MG63 (cell line): ENCODE measurements around the gene IL13. TPM values are rescaled to one million over a fixed set of nuclear protein-coding genes. Genes with fewer than 3 reads are reported as not detected.
"Not testable (repeated sequence)": the region's sequence is repeated elsewhere in the genome, so short reads cannot be mapped to it uniquely, and the experiment has no call there.

Experiments
- DNase-seq: peaks from one replicate; pipeline ENCODE4 v3.0.0-alpha.2; 2020
- H3K27me3 ChIP-seq: fragments of 250-450 bp; sonication (Bioruptor Pico); 2 replicates; pipeline ENCODE4 v1.5.1; 2020; ENCODE audit warnings: mild to moderate bottlenecking, moderate library complexity
- H3K36me3 ChIP-seq: fragments of 250-450 bp; sonication (Bioruptor Pico); 2 replicates; pipeline ENCODE4 v1.5.1; 2020; ENCODE audit warnings: mild to moderate bottlenecking, moderate library complexity
- H3K4me3 ChIP-seq: fragments of 250-450 bp; sonication (Bioruptor Pico); 2 replicates; pipeline ENCODE4 v1.5.1; 2020; ENCODE audit warnings: mild to moderate bottlenecking, moderate library complexity
- H3K9me3 ChIP-seq: fragments of 250-450 bp; sonication (Bioruptor Pico); 2 replicates; pipeline ENCODE4 v1.5.1; 2020; ENCODE audit warnings: mild to moderate bottlenecking, moderate library complexity
- total RNA-seq: library from RNA; depleted of rRNA; stranded (reverse); fragments of >200 nt; shearing (Covaris generic); gene quantifications from 2 replicates; pipeline ENCODE4 v1.2.3, GENCODE V29; 2014; ENCODE audit warnings: low replicate concordance; rRNA removed

IL13 gene
- total RNA-seq, result not detected in 2 replicates

DNA sequence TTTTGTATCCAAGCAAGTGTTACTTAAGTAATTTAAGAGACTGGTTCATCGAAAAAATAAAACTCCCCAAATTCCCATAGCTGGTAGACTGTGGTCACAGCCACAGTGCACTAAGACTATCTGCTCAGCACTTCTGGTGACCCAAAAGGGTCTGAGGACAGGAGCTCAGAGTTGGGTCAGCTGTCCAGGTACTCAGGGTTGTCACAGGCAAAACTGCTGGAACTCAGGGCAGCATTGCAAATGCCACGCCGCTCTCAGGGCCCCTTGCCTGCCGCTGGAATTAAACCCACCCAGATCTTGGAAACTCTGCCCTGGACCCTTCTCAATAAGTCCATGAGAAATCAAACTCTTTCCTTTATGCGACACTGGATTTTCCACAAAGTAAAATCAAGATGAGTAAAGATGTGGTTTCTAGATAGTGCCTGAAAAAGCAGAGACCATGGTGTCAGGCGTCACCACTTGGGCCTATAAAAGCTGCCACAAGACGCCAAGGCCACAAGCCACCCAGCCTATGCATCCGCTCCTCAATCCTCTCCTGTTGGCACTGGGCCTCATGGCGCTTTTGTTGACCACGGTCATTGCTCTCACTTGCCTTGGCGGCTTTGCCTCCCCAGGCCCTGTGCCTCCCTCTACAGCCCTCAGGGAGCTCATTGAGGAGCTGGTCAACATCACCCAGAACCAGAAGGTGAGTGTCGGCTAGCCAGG, at the start of gene IL13:
IL13 (plus strand) TSS at position 498 of the 705 bp plus-strand sequence; CDS start at position 512, 14 bp downstream.
- H3K27me3 ChIP-seq, result no peaks in the 10 kb centered on the region
- no peak within 1 kb of the TSS for H3K4me3 ChIP-seq
- DNase-seq, result no peak
- no peaks in the 10 kb centered on the region for H3K36me3 ChIP-seq
- H3K9me3 ChIP-seq, result no peaks in the 10 kb centered on the region

DNA sequence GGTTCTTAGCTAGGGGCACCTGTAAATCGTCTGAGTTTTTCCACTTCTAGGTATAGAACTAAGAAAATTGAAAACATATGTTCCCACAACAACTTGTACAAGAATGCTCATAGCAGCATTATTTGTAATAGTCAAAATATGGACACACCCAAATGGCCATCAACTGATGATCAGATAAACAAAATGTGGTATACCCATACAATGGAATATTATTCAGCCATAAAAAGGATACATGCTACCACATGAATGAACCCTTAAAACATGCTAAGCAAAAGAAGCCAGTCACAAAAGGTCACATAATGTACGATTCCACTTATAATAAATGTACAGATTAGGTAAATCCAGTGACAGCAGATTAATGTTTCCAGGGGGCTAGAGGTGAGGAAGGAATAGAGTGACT, 46.0 kb upstream of the IL13 start:
- H3K9me3 ChIP-seq, result no peaks in the 10 kb centered on the region
- H3K27me3 ChIP-seq, result no peaks in the 10 kb centered on the region
- no peak overlapping the region for H3K4me3 ChIP-seq
- peaks cover 61% of the 10 kb centered on the region for H3K36me3 ChIP-seq
- no peak for DNase-seq

DNA sequence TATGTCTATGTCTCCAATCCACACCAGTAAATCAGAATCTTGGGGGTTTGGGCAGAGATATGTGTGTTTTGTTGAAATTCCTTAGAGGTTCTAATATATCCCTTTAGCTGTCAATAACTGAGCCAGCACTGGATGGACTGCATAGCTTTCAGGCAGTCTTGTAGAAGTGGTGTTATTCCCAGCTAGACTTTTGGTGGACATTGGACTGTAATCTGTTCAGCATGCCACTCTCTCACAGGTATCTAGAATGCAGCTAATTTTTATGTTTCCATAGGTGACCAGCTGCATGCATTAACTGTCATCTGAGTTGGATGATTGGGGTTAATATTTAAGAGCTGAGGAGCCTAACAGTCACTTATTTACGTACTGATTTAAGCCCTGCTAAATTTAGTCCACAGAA, 45.1 kb upstream of the IL13 start:
- Histone ChIP-seq H3K27me3 (no peaks in the 10 kb centered on the region), H3K4me3 (no peak overlapping the region), H3K9me3 (no peaks in the 10 kb centered on the region), H3K36me3 (peaks cover 60% of the 10 kb centered on the region)
- no peak for DNase-seq

GRCh38 chr5:132621699-132622098, 36.3 kb upstream of the IL13 start:
- Histone ChIP-seq H3K27me3 (no peaks in the 10 kb centered on the region), H3K36me3 (peaks cover 65% of the 10 kb centered on the region), H3K9me3 (no peaks in the 10 kb centered on the region), H3K4me3 (no peak overlapping the region)
- no peak for DNase-seq

DNA sequence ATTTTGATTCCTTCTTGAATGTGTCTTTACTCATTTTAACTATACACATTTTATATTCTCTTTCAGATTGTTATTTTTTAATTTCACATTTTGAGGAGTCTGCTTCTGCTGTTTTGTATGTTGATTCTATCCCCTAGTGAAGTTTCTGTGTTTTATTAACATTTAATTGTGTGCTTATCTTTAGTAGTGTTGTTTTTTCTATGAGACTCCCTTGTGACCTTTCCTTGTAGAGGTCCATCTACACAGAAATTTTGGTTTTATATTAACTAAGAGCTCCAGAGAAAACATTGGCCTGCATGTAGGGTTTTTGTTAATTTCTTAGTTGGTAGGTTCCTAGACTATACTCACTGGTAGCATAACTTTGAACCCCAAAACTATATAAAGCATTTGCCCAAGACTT, 35.4 kb upstream of the IL13 start:
- Histone ChIP-seq H3K9me3 (no peaks in the 10 kb centered on the region), H3K27me3 (no peaks in the 10 kb centered on the region), H3K36me3 (peaks cover 62% of the 10 kb centered on the region), H3K4me3 (no peak overlapping the region)
- no peak for DNase-seq

GRCh38 chr5:132627470-132627869, 30.5 kb upstream of the IL13 start:
- no peak for DNase-seq
- no peak overlapping the region for H3K4me3 ChIP-seq
- H3K27me3 ChIP-seq, result no peaks in the 10 kb centered on the region
- H3K9me3 ChIP-seq, result no peaks in the 10 kb centered on the region
- H3K36me3 ChIP-seq, result peaks cover 43% of the 10 kb centered on the region

GRCh38 chr5:132628814-132629213, 29.2 kb upstream of the IL13 start:
- H3K27me3 ChIP-seq, result no peaks in the 10 kb centered on the region
- no peaks in the 10 kb centered on the region for H3K9me3 ChIP-seq
- H3K4me3 ChIP-seq, result no peak overlapping the region
- peaks cover 46% of the 10 kb centered on the region for H3K36me3 ChIP-seq
- DNase-seq, result no peak

- Histone ChIP-seq H3K4me3 (no peak overlapping the region), H3K27me3 (no peaks in the 10 kb centered on the region), H3K36me3 (peaks cover 42% of the 10 kb centered on the region), H3K9me3 (no peaks in the 10 kb centered on the region)
- DNase-seq, result no peak
Observed at GRCh38 chr5:132629230-132629944, 28.6 kb upstream of the IL13 start.

GRCh38 chr5:132633587-132633986, 24.4 kb upstream of the IL13 start:
- DNase-seq, H3K9me3 ChIP-seq, H3K27me3 ChIP-seq, H3K4me3 ChIP-seq: not testable (repeated sequence)
- peaks cover 59% of the 10 kb centered on the region for H3K36me3 ChIP-seq

DNA sequence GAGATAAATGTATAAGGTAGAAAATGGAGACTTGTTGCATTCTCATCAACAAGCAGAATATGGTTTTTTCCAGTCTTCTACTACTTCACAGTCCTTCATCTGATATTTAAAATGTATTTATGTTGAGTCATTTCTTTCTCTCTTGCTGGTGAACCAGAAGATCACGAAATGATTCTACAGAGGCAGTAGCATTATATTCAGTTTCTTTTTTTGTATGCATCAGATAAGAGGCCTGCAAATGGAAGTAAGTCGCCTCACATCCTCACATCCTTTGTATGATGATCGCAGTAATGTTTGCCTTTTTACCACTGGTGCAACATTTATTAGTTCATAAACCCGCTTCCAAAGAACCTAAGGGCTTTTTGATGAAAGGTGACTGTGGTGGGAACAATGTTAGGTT, 22.1 kb upstream of the IL13 start:
- DNase-seq, result no peak
- H3K36me3 ChIP-seq, result peaks cover 67% of the 10 kb centered on the region
- no peaks in the 10 kb centered on the region for H3K9me3 ChIP-seq
- H3K4me3 ChIP-seq, result no peak overlapping the region
- H3K27me3 ChIP-seq, result no peaks in the 10 kb centered on the region

- peaks cover 74% of the 10 kb centered on the region for H3K36me3 ChIP-seq
- H3K27me3 ChIP-seq, result no peaks in the 10 kb centered on the region
- no peak for DNase-seq
- H3K9me3 ChIP-seq, result no peaks in the 10 kb centered on the region
- no peak overlapping the region for H3K4me3 ChIP-seq
Observed at GRCh38 chr5:132637241-132637640, 20.7 kb upstream of the IL13 start.

DNA sequence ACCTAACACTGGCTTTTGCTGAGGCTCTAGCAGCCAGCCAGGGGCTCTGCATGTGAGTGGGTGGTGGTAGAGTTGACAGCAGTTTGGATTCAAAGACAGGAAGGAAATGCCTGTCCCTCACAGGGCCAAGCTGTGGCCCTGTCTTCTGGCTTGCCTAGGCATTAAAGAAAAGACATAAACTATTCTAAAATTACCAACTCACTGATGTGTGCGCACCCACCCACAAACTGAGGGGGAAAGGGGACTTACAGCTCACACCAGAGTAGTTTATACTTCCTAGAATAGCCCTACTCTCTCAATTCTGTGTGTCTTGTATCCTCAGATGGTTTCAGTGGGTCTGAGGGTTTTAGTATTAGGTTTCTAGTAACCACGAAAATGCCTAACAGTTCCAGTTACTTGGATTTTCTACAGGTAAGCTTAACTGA, 18.3 kb upstream of the IL13 start:
- H3K36me3 ChIP-seq, result peaks cover 85% of the 10 kb centered on the region
- no peaks in the 10 kb centered on the region for H3K27me3 ChIP-seq

GRCh38 chr5:132640613-132641012, 17.4 kb upstream of the IL13 start:
- DNase-seq, result no peak
- Histone ChIP-seq H3K27me3 (no peaks in the 10 kb centered on the region), H3K4me3 (no peak overlapping the region), H3K9me3 (no peaks in the 10 kb centered on the region), H3K36me3 (peaks cover 76% of the 10 kb centered on the region)

More for the DNA sequence above, 18.3 kb upstream of the IL13 start:
- Histone ChIP-seq H3K9me3 (no peaks in the 10 kb centered on the region), H3K4me3 (no peak overlapping the region)
- DNase-seq, result no peak

DNA sequence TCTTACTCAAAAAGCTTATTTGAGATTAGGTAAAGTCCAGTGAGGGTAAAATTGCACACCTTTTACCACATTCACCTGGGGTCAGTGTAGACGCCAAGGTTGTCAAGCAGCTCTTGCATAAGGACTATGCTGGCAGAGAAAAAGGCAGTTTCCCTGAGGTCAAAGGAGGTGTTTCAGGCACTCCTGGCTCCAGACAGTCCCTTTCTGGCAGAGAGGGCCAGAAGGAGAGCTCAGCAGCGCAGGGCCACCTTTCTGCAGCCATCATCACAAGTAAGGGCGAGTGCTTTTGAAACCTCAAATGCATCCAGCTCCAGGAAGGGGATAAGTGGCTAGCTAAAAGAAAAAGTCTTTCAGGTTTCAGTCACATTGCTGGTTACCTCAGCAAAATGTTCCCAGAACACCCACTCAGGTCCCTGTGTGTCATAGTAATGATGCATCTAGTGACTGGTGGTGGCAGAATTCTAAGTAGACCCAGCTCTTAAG, 16.7 kb upstream of the IL13 start:
- no peaks in the 10 kb centered on the region; the same call in 1 of the 2 replicates for H3K9me3 ChIP-seq
- H3K4me3 ChIP-seq, result no peak overlapping the region
- no peak for DNase-seq
- H3K27me3 ChIP-seq, result no peaks in the 10 kb centered on the region
- peaks cover 69% of the 10 kb centered on the region for H3K36me3 ChIP-seq

GRCh38 chr5:132641841-132642240, 16.1 kb upstream of the IL13 start:
- H3K27me3 ChIP-seq, result no peaks in the 10 kb centered on the region
- no peak overlapping the region for H3K4me3 ChIP-seq
- peaks cover 65% of the 10 kb centered on the region for H3K36me3 ChIP-seq
- H3K9me3 ChIP-seq, result no peaks in the 10 kb centered on the region; the same call in 1 of the 2 replicates
- DNase-seq, result no peak

DNA sequence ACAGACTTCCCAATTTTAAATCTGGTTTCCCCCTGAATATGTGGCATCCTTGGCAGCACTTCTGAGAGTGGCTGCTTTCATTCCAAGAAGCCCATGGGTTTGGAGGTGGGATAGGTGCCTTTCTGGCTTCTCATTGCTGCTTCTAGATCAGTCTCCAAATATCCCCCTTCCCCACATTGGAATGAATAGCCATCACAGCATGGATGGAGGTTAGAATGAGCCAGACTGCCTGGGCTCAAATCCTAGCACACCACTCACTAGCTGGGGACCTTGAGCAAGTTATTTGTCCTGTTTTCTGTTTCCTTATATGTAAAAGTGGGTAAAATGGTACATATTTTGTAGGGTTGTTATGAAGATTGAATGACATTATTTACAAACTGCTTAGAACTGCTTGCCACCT, 13.8 kb upstream of the IL13 start:
- peaks cover 47% of the 10 kb centered on the region for H3K36me3 ChIP-seq
- no peak for DNase-seq
- no peak overlapping the region for H3K4me3 ChIP-seq
- no peaks in the 10 kb centered on the region for H3K27me3 ChIP-seq
- H3K9me3 ChIP-seq, result no peaks in the 10 kb centered on the region; the same call in 1 of the 2 replicates

DNA sequence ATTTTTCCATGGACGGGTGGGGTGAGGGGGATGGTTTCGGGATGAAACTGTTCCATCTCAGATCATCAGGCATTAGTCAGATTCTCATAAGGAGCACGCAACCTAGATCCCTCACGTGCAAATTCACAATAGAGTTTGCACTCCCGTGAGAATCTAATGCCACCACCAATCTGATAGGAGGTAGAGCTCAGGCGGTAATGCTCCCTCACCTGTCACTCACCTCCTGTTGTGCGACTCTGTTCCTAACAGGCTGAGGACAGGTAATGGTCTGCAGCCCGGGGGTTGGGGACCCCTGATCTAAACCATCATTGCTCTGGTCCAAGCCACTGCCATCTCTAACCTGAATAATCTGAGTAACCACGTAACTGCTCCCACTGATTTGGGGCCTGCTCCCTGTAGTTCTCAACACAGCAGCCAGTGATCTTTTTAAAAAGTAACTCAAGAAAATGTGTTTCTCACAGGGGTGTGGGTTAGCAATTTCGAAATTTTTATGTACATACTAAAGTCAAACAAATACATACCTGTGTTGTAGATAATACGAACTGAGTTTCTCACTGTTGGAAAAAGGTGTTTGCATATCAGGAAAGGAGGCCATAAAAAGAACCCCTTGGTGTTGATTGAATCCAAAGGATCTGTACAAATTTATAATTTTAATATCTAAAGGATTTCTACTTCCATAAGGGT, 11.2 kb upstream of the IL13 start:
- no peak for DNase-seq
- H3K4me3 ChIP-seq, result no peak overlapping the region
- H3K27me3 ChIP-seq, result no peaks in the 10 kb centered on the region
- H3K36me3 ChIP-seq, result peaks cover 22% of the 10 kb centered on the region
- no peaks in the 10 kb centered on the region; the same call in none of the 2 replicates for H3K9me3 ChIP-seq
